ACC112 (cell line): ENCODE data around the gene C22orf15.
A peak's percentile ranks its signal among the peaks of the same experiment; 100 is the strongest.
"Not testable (repeated sequence)": the region's sequence is repeated elsewhere in the genome, so short reads cannot be mapped to it uniquely, and the experiment has no call there.

ENCODE experiments used
- H2AFZ ChIP-seq: fragments of 200-600 bp; sonication (generic); one replicate; pipeline ENCODE4 v1.6.0; 2017; ENCODE audit warnings: antibody characterized with exemption, low read length; ENCODE audit not compliant: unreplicated experiment
- H3K27ac ChIP-seq: fragments of 200-600 bp; sonication (generic); 2 replicates; pipeline ENCODE4 v1.5.1; 2014; ENCODE audit warnings: low read depth, mild to moderate bottlenecking, antibody characterized with exemption, low read length, moderate library complexity
- H3K27me3 ChIP-seq: fragments of 200-600 bp; sonication (generic); 2 replicates; pipeline ENCODE4 v1.6.1; 2014; ENCODE audit warnings: mild to moderate bottlenecking, antibody characterized with exemption, low read length, moderate library complexity, mixed read lengths; ENCODE audit not compliant: insufficient read depth
- H3K36me3 ChIP-seq: fragments of 200-600 bp; sonication (generic); 2 replicates; pipeline ENCODE4 v1.6.1; 2016; ENCODE audit warnings: mild to moderate bottlenecking, antibody characterized with exemption, low read length, moderate library complexity, mixed read lengths; ENCODE audit not compliant: insufficient read depth
- H3K4me1 ChIP-seq: fragments of 200-600 bp; sonication (generic); one replicate; pipeline ENCODE4 v1.6.1; 2016; ENCODE audit warnings: low read length, mixed read lengths; ENCODE audit not compliant: insufficient read depth, unreplicated experiment, control insufficient read depth
- H3K4me3 ChIP-seq: fragments of 200-600 bp; sonication (generic); 2 replicates; pipeline ENCODE4 v1.5.1; 2014; ENCODE audit warnings: mild to moderate bottlenecking, low read depth, low read length
- H3K79me2 ChIP-seq: fragments of 200-600 bp; sonication (generic); one replicate; pipeline ENCODE4 v1.6.0; 2016; ENCODE audit warnings: low read length; ENCODE audit not compliant: control insufficient read depth, unreplicated experiment, insufficient read depth

Gene C22orf15

GRCh38 chr22:23722724-23723123 is 40.1 kb upstream of the C22orf15 start:
- H3K36me3 ChIP-seq, result no peaks in the 10 kb centered on the region
- no peaks in the 10 kb centered on the region for H3K4me1 ChIP-seq
- no peaks in the 10 kb centered on the region for H3K27me3 ChIP-seq
- H3K79me2 ChIP-seq, result no peaks in the 10 kb centered on the region
- H2AFZ ChIP-seq, result no peak overlapping the region
- no peak overlapping the region for H3K27ac ChIP-seq
- H3K4me3 ChIP-seq, result no peak overlapping the region

- H3K36me3 ChIP-seq, H3K4me1 ChIP-seq, H3K27me3 ChIP-seq, H3K4me3 ChIP-seq, H3K79me2 ChIP-seq, H3K27ac ChIP-seq, H2AFZ ChIP-seq: not testable (repeated sequence)
Observed at GRCh38 chr22:23728108-23728507, 34.7 kb upstream of the C22orf15 start.

- no peaks in the 10 kb centered on the region for H3K36me3 ChIP-seq
- no peak overlapping the region for H3K27ac ChIP-seq
- H3K4me3 ChIP-seq, result no peak overlapping the region
- H3K4me1 ChIP-seq, result peaks cover under 1% of the 10 kb centered on the region
- H2AFZ ChIP-seq, result no peak overlapping the region
- no peaks in the 10 kb centered on the region for H3K27me3 ChIP-seq
- H3K79me2 ChIP-seq, result no peaks in the 10 kb centered on the region
Observed at GRCh38 chr22:23737696-23738095, 25.1 kb upstream of the C22orf15 start.

GRCh38 chr22:23742505-23743264 is 20.1 kb upstream of the C22orf15 start:
- no peaks in the 10 kb centered on the region for H3K79me2 ChIP-seq

GRCh38 chr22:23743303-23743705 is 19.5 kb upstream of the C22orf15 start:
- H3K27ac ChIP-seq, result no peak overlapping the region
- peaks cover 14% of the 10 kb centered on the region; the same call in 1 of the 2 replicates for H3K36me3 ChIP-seq
- H2AFZ ChIP-seq, result no peak overlapping the region
- H3K79me2 ChIP-seq, result no peaks in the 10 kb centered on the region
- no peaks in the 10 kb centered on the region for H3K27me3 ChIP-seq
- H3K4me1 ChIP-seq, result peaks cover 6% of the 10 kb centered on the region
- no peak overlapping the region for H3K4me3 ChIP-seq

More at GRCh38 chr22:23742505-23743264, 20.1 kb upstream of the C22orf15 start:
- no peak overlapping the region for H3K27ac ChIP-seq
- no peaks in the 10 kb centered on the region for H3K27me3 ChIP-seq
- H2AFZ ChIP-seq, result no peak overlapping the region
- peaks cover 6% of the 10 kb centered on the region for H3K4me1 ChIP-seq
- peaks cover 14% of the 10 kb centered on the region; the same call in 1 of the 2 replicates for H3K36me3 ChIP-seq
- no peak overlapping the region for H3K4me3 ChIP-seq

GRCh38 chr22:23744001-23744400 is 18.8 kb upstream of the C22orf15 start:
- Histone ChIP-seq H3K27me3 (no peaks in the 10 kb centered on the region), H3K27ac (no peak overlapping the region), H3K4me3 (no peak overlapping the region), H2AFZ (no peak overlapping the region), H3K36me3 (peaks cover 14% of the 10 kb centered on the region; the same call in 1 of the 2 replicates), H3K79me2 (no peaks in the 10 kb centered on the region), H3K4me1 (peaks cover 6% of the 10 kb centered on the region)

GRCh38 chr22:23744485-23744884 is 18.3 kb upstream of the C22orf15 start:
- no peaks in the 10 kb centered on the region for H3K27me3 ChIP-seq
- peaks cover 14% of the 10 kb centered on the region; the same call in 1 of the 2 replicates for H3K36me3 ChIP-seq
- no peak overlapping the region for H3K27ac ChIP-seq
- H3K79me2 ChIP-seq, result no peaks in the 10 kb centered on the region
- peaks cover 6% of the 10 kb centered on the region for H3K4me1 ChIP-seq
- H2AFZ ChIP-seq, result no peak overlapping the region
- no peak overlapping the region for H3K4me3 ChIP-seq

GRCh38 chr22:23745791-23746190 is 17.0 kb upstream of the C22orf15 start:
- Histone ChIP-seq H3K36me3 (peaks cover 14% of the 10 kb centered on the region; the same call in 1 of the 2 replicates), H3K27ac (no peak overlapping the region), H3K4me3 (no peak overlapping the region), H3K79me2 (no peaks in the 10 kb centered on the region), H3K4me1 (peaks cover 12% of the 10 kb centered on the region), H2AFZ (no peak overlapping the region), H3K27me3 (no peaks in the 10 kb centered on the region)

GRCh38 chr22:23749841-23750301 is 12.9 kb upstream of the C22orf15 start:
- Histone ChIP-seq H3K27ac (no peak overlapping the region), H3K4me3 (peak overlapping the region; percentile 94), H3K36me3 (peaks cover 4% of the 10 kb centered on the region; the same call in 1 of the 2 replicates)

GRCh38 chr22:23750367-23750713 is 12.4 kb upstream of the C22orf15 start:
- Histone ChIP-seq H3K4me1 (peaks cover 6% of the 10 kb centered on the region), H3K36me3 (no peaks in the 10 kb centered on the region), H3K27ac (no peak overlapping the region)

More at GRCh38 chr22:23749841-23750301, 12.9 kb upstream of the C22orf15 start:
- H3K79me2 ChIP-seq, result no peaks in the 10 kb centered on the region
- H3K27me3 ChIP-seq, result no peaks in the 10 kb centered on the region
- peak overlapping the region; percentile 57 for H2AFZ ChIP-seq
- peaks cover 6% of the 10 kb centered on the region for H3K4me1 ChIP-seq

More at GRCh38 chr22:23750367-23750713, 12.4 kb upstream of the C22orf15 start:
- no peaks in the 10 kb centered on the region for H3K27me3 ChIP-seq
- no peaks in the 10 kb centered on the region for H3K79me2 ChIP-seq
- H3K4me3 ChIP-seq, result peak overlapping the region; percentile 94
- H2AFZ ChIP-seq, result peak overlapping the region; percentile 57
